ENCODE results near the gene CPM. TPM values are rescaled to one million over a fixed set of nuclear protein-coding genes. Genes with fewer than 3 reads are reported as not detected.

The CPM gene
- polyA plus RNA-seq, 1 donor (not counting 4 experiments of a cell fraction or from before 2014, with no cell fraction given): 2.5 TPM

DNA sequence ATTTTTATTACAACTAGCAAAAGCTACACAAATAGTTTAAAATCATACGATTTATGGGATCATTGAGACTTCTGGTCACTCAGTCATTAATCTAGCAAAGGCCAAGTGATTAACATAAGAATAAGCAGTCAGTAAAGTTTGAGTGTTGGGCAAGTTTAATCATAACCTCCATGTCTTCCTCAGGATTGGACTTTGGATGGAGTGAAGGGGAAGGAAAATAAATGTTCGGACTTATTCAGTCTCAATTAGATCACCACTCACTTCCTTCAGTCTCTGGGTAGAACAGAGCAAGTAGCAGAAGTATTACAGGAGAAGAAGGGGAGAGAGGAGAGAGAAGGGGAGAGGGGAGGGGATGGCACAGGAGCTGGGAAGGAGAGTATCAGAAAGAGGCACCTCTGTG lies 31.4 kb downstream of the CPM start:
- Histone ChIP-seq H3K9me1 (ENCODE audit: control insufficient read depth, extremely low read depth, insufficient read depth, low read length) (no peaks in the 10 kb centered on the region), H3K27me3 (ENCODE audit: control insufficient read depth, extremely low read depth, insufficient read depth, low read length) (no peaks in the 10 kb centered on the region), H3K9ac (ENCODE audit: control insufficient read depth, extremely low read depth, insufficient read depth, low read length) (no peak overlapping the region), H3K9me3 (ENCODE audit: control insufficient read depth, low read depth, low read length) (no peaks in the 10 kb centered on the region), H4K20me1 (ENCODE audit: control insufficient read depth, extremely low read depth, insufficient read depth, low read length) (no peaks in the 10 kb centered on the region), H3K4me3 (ENCODE audit: control insufficient read depth in 2 of 3, extremely low read depth in 1 of 3, insufficient read depth in 2 of 3, low read depth in 1 of 3, low read length in 3 of 3) (no peak overlapping the region), H3K27ac (ENCODE audit: control insufficient read depth, insufficient read depth, low read length) (no peak overlapping the region), H2AFZ (ENCODE audit: control insufficient read depth, low read length) (no peak overlapping the region), H3K4me1 (ENCODE audit: control insufficient read depth, extremely low read depth, insufficient read depth, low read length) (peaks cover 3% of the 10 kb centered on the region), H3K36me3 (ENCODE audit: control insufficient read depth in 2 of 2, extremely low read depth in 1 of 2, insufficient read depth in 2 of 2, low read length in 2 of 2) (no peaks in the 10 kb centered on the region), H3K4me2 (ENCODE audit: control insufficient read depth, extremely low read depth, insufficient read depth, low read depth, low read length) (no peak overlapping the region), H3K79me2 (ENCODE audit: control insufficient read depth, insufficient read depth, low read length) (no peaks in the 10 kb centered on the region)
- DNase-seq (ENCODE audit: low read depth, low spot score) (no peak), FAIRE-seq (no peak)
- TF ChIP-seq, protein P1, sequence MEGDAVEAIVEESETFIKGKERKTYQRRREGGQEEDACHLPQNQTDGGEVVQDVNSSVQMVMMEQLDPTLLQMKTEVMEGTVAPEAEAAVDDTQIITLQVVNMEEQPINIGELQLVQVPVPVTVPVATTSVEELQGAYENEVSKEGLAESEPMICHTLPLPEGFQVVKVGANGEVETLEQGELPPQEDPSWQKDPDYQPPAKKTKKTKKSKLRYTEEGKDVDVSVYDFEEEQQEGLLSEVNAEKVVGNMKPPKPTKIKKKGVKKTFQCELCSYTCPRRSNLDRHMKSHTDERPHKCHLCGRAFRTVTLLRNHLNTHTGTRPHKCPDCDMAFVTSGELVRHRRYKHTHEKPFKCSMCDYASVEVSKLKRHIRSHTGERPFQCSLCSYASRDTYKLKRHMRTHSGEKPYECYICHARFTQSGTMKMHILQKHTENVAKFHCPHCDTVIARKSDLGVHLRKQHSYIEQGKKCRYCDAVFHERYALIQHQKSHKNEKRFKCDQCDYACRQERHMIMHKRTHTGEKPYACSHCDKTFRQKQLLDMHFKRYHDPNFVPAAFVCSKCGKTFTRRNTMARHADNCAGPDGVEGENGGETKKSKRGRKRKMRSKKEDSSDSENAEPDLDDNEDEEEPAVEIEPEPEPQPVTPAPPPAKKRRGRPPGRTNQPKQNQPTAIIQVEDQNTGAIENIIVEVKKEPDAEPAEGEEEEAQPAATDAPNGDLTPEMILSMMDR (optimal IDR thresholded peaks at IDR 0.05 in 1 of 3, IDR thresholded peaks at IDR 0.05 in 1 of 3, conservative IDR thresholded peaks at IDR 0.05 in 1 of 3; ENCODE audit: extremely low read depth in 1 of 3, insufficient read depth in 2 of 3, low read length in 3 of 3): no peak
- TF ChIP-seq EZH2 (IDR thresholded peaks at IDR 0.05; ENCODE audit: low read length): no peak
- dilution Hi-C loops (cut with MboI; ENCODE audit: extremely low pct_ligation_motif_present, low sequenced_read_pairs): no loop called here

- Histone ChIP-seq H3K9me3 (ENCODE audit: control insufficient read depth, low read depth, low read length) (no peaks in the 10 kb centered on the region), H4K20me1 (ENCODE audit: control insufficient read depth, extremely low read depth, insufficient read depth, low read length) (no peaks in the 10 kb centered on the region), H3K4me3 (ENCODE audit: control insufficient read depth in 2 of 3, extremely low read depth in 1 of 3, insufficient read depth in 2 of 3, low read depth in 1 of 3, low read length in 3 of 3) (no peak overlapping the region), H3K4me1 (ENCODE audit: control insufficient read depth, extremely low read depth, insufficient read depth, low read length) (peaks cover 3% of the 10 kb centered on the region), H3K36me3 (ENCODE audit: control insufficient read depth in 2 of 2, extremely low read depth in 1 of 2, insufficient read depth in 2 of 2, low read length in 2 of 2) (no peaks in the 10 kb centered on the region), H3K79me2 (ENCODE audit: control insufficient read depth, insufficient read depth, low read length) (no peaks in the 10 kb centered on the region), H3K9ac (ENCODE audit: control insufficient read depth, extremely low read depth, insufficient read depth, low read length) (no peak overlapping the region), H3K27me3 (ENCODE audit: control insufficient read depth, extremely low read depth, insufficient read depth, low read length) (no peaks in the 10 kb centered on the region), H2AFZ (ENCODE audit: control insufficient read depth, low read length) (no peak overlapping the region), H3K4me2 (ENCODE audit: control insufficient read depth, extremely low read depth, insufficient read depth, low read depth, low read length) (no peak overlapping the region), H3K9me1 (ENCODE audit: control insufficient read depth, extremely low read depth, insufficient read depth, low read length) (no peaks in the 10 kb centered on the region), H3K27ac (ENCODE audit: control insufficient read depth, insufficient read depth, low read length) (no peak overlapping the region)
- TF ChIP-seq, protein P1 (optimal IDR thresholded peaks at IDR 0.05 in 1 of 3, IDR thresholded peaks at IDR 0.05 in 1 of 3, conservative IDR thresholded peaks at IDR 0.05 in 1 of 3; ENCODE audit: extremely low read depth in 1 of 3, insufficient read depth in 2 of 3, low read length in 3 of 3): no peak
- no peak for TF ChIP-seq EZH2 (IDR thresholded peaks at IDR 0.05; ENCODE audit: low read length)
- FAIRE-seq (no peak), DNase-seq (ENCODE audit: low read depth, low spot score) (no peak)
- dilution Hi-C loops (cut with MboI; ENCODE audit: extremely low pct_ligation_motif_present, low sequenced_read_pairs): no loop called here
Measured at GRCh38 chr12:68901145-68901544, 31.8 kb downstream of the CPM start.

All from keratinocyte (primary cell).